ENCODE measurements around the gene BEND7. TPM values are rescaled to one million over a fixed set of nuclear protein-coding genes. Genes with fewer than 3 reads are reported as not detected.

BEND7 gene, protein sequence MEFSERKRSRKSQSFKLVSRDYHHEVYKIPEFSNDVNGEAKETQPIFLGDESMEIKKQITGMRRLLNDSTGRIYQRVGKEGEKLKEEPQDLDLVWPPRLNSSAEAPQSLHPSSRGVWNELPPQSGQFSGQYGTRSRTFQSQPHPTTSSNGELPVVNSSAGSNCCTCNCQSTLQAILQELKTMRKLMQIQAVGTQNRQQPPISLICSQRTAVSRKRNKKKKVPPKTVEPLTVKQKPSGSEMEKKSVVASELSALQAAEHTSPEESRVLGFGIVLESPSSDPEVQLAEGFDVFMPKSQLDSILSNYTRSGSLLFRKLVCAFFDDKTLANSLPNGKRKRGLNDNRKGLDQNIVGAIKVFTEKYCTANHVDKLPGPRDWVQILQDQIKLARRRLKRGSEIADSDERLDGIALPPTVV
- 31.1 TPM for total RNA-seq
- long read RNA-seq, partial matches to known transcripts, result 2 of 21 reads
- long read RNA-seq, other reads (novel, unspliced or antisense), result 19 of 21 reads

GRCh38 chr10:13528875-13529713, at the start of gene BEND7:
Gene BEND7, minus strand, starts transcription at chr10:13529014. Its CDS starts 481 bp downstream, at chr10:13528533.
- Histone ChIP-seq H3K4me1 (peaks cover 6% of the 10 kb centered on the region), H3K36me3 (no peaks in the 10 kb centered on the region), H3K9me3 (no peaks in the 10 kb centered on the region), H3K27me3 (no peaks in the 10 kb centered on the region), H3K4me3 (peak within 1 kb of the TSS; percentile 56), H3K27ac (peak within 1 kb of the TSS; percentile 51)
- peak; percentile 93 for ATAC-seq
- peak; percentile 74 for DNase-seq
- TF ChIP-seq, protein P1, sequence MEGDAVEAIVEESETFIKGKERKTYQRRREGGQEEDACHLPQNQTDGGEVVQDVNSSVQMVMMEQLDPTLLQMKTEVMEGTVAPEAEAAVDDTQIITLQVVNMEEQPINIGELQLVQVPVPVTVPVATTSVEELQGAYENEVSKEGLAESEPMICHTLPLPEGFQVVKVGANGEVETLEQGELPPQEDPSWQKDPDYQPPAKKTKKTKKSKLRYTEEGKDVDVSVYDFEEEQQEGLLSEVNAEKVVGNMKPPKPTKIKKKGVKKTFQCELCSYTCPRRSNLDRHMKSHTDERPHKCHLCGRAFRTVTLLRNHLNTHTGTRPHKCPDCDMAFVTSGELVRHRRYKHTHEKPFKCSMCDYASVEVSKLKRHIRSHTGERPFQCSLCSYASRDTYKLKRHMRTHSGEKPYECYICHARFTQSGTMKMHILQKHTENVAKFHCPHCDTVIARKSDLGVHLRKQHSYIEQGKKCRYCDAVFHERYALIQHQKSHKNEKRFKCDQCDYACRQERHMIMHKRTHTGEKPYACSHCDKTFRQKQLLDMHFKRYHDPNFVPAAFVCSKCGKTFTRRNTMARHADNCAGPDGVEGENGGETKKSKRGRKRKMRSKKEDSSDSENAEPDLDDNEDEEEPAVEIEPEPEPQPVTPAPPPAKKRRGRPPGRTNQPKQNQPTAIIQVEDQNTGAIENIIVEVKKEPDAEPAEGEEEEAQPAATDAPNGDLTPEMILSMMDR (IDR thresholded peaks at IDR 0.05), result no peak
- intact Hi-C loops (cut with DNase I), result no loop called here

GRCh38 chr10:13573960-13574359, 45.1 kb upstream of the BEND7 start:
- no peak overlapping the region for H3K4me3 ChIP-seq
- H3K4me1 ChIP-seq, result no peaks in the 10 kb centered on the region
- DNase-seq, result no peak
- H3K9me3 ChIP-seq, result no peaks in the 10 kb centered on the region
- H3K27ac ChIP-seq, result no peak overlapping the region
- no peaks in the 10 kb centered on the region for H3K27me3 ChIP-seq
- no peak for ATAC-seq
- TF ChIP-seq, protein P1 (IDR thresholded peaks at IDR 0.05), result no peak
- no peaks in the 10 kb centered on the region for H3K36me3 ChIP-seq
- intact Hi-C loops (cut with DNase I), result no loop called here

- no peaks in the 10 kb centered on the region for H3K9me3 ChIP-seq
- ATAC-seq, result no peak
- TF ChIP-seq, protein P1 (IDR thresholded peaks at IDR 0.05), result no peak
- H3K27ac ChIP-seq, result no peak overlapping the region
- H3K4me3 ChIP-seq, result no peak overlapping the region
- H3K27me3 ChIP-seq, result no peaks in the 10 kb centered on the region
- no peaks in the 10 kb centered on the region for H3K36me3 ChIP-seq
- intact Hi-C loops (cut with DNase I), result no loop called here
- no peak for DNase-seq
- H3K4me1 ChIP-seq, result no peaks in the 10 kb centered on the region
Observed at GRCh38 chr10:13571541-13571940, 42.7 kb upstream of the BEND7 start.

- no peaks in the 10 kb centered on the region for H3K9me3 ChIP-seq
- no peaks in the 10 kb centered on the region for H3K27me3 ChIP-seq
- TF ChIP-seq, protein P1 (IDR thresholded peaks at IDR 0.05), result no peak
- no peak overlapping the region for H3K27ac ChIP-seq
- ATAC-seq, result peak; percentile 92
- DNase-seq, result no peak
- no peak overlapping the region for H3K4me3 ChIP-seq
- intact Hi-C loops (cut with DNase I), result no loop called here
- H3K36me3 ChIP-seq, result no peaks in the 10 kb centered on the region
- no peaks in the 10 kb centered on the region for H3K4me1 ChIP-seq
Observed at GRCh38 chr10:13567030-13567429, 38.2 kb upstream of the BEND7 start.

DNA sequence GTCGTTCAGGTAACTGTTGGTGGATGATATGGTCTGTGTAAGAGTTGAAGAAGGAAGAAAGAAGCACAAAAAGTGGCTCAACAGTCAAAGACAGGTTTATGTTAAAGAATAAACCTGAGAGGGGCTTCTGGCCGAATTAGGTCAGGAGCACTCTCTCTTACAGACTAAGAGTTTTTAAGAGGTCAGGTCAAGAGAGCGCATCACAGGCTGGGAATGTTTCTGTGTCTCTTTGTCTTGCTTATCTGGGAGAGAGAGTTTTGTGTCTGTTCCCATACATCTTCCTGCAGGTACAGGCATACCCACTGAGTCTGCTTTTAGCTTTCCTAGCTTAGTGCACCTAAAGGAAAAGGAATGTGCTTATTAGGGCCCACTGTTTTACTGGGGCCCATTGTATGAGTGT, 35.8 kb upstream of the BEND7 start:
- Histone ChIP-seq H3K27me3 (no peaks in the 10 kb centered on the region), H3K27ac (no peak overlapping the region), H3K4me1 (no peaks in the 10 kb centered on the region), H3K36me3 (no peaks in the 10 kb centered on the region), H3K9me3 (no peaks in the 10 kb centered on the region), H3K4me3 (no peak overlapping the region)
- ATAC-seq, result no peak
- TF ChIP-seq, protein P1 (IDR thresholded peaks at IDR 0.05), result no peak
- DNase-seq, result no peak
- intact Hi-C loops (cut with DNase I), result no loop called here

All from upper lobe of right lung (tissue), 1 donor.